HEK293T (cell line): ENCODE results near the gene FGF22.

ENCODE experiments used
- CTCF ChIA-PET: fragments of 350-600 bp; formaldehyde crosslinking; extraction: SDS; loops from one replicate; lab custom pipeline; 2021; ENCODE audit warnings: antibody characterized with exemption, inconsistent platforms; lab: Yijun Ruan, JAX
- POLR2A ChIA-PET: fragments of 350-600 bp; formaldehyde crosslinking; extraction: SDS; loops from one replicate; lab custom pipeline; 2020; ENCODE audit warnings: antibody characterized with exemption, inconsistent platforms; lab: Yijun Ruan, JAX
- DNase-seq: peaks from one replicate; pipeline ENCODE4 v3.0.0; 2012; ENCODE audit warnings: mixed read lengths; ENCODE audit errors: extremely low spot score
- ARNT ChIP-seq: fragments of 450-650 bp; IDR thresholded peaks from 2 replicates; pipeline ENCODE4 v1.6.1; 2017; ENCODE audit warnings: mild to moderate bottlenecking
- BHLHE40 ChIP-seq: fragments of 450-650 bp; IDR thresholded peaks from 2 replicates; pipeline ENCODE4 v1.6.1; 2016; ENCODE audit warnings: mild to moderate bottlenecking, moderate library complexity, borderline replicate concordance
- CTBP1 ChIP-seq: fragments of 450-650 bp; IDR thresholded peaks from 2 replicates; pipeline ENCODE4 v1.6.1; 2016; ENCODE audit warnings: borderline replicate concordance
- ELF4 ChIP-seq: fragments of 450-650 bp; IDR thresholded peaks from 2 replicates; pipeline ENCODE4 v1.6.1; 2017; ENCODE audit warnings: antibody characterized with exemption
- FOXA1 ChIP-seq: fragments of 450-650 bp; IDR thresholded peaks from 2 replicates; pipeline ENCODE4 v1.6.1; 2016; ENCODE audit warnings: mild to moderate bottlenecking
- FOXK2 ChIP-seq: fragments of 450-650 bp; IDR thresholded peaks from 2 replicates; pipeline ENCODE4 v1.6.1; 2016; ENCODE audit warnings: mild to moderate bottlenecking
- FOXM1 ChIP-seq: fragments of 450-650 bp; IDR thresholded peaks from 2 replicates; pipeline ENCODE4 v1.6.1; 2017; ENCODE audit warnings: mild to moderate bottlenecking, borderline replicate concordance
- HDGF ChIP-seq: fragments of 450-650 bp; IDR thresholded peaks from 2 replicates; pipeline ENCODE4 v1.6.1; 2017; ENCODE audit warnings: antibody characterized with exemption, borderline replicate concordance
- L3MBTL2 ChIP-seq: fragments of 450-650 bp; conservative IDR thresholded peaks from 2 replicates; pipeline ENCODE4 v1.6.1; 2016; ENCODE audit warnings: mild to moderate bottlenecking
- LEF1 ChIP-seq: fragments of 450-650 bp; IDR thresholded peaks from 2 replicates; pipeline ENCODE4 v1.6.1; 2017; ENCODE audit warnings: mild to moderate bottlenecking, borderline replicate concordance
- NFRKB ChIP-seq: fragments of 450-650 bp; IDR thresholded peaks from 2 replicates; pipeline ENCODE4 v1.6.1; 2016; ENCODE audit warnings: mild to moderate bottlenecking, moderate library complexity
- PKNOX1 ChIP-seq: fragments of 450-650 bp; IDR thresholded peaks from 2 replicates; pipeline ENCODE4 v1.6.1; 2016
- SP1 ChIP-seq: fragments of 450-650 bp; IDR thresholded peaks from 2 replicates; pipeline ENCODE4 v1.6.1; 2017
- SUZ12 ChIP-seq: fragments of 450-650 bp; IDR thresholded peaks from 2 replicates; pipeline ENCODE4 v1.6.1; 2016; ENCODE audit warnings: mild to moderate bottlenecking
- TARDBP ChIP-seq: fragments of 450-650 bp; IDR thresholded peaks from 2 replicates; pipeline ENCODE4 v1.6.1; 2016
- ZNF384 ChIP-seq: fragments of 450-650 bp; IDR thresholded peaks from 2 replicates; pipeline ENCODE4 v1.6.1; 2016

The FGF22 gene

GRCh38 chr19:674282-675151 lies 34.8 kb downstream of the FGF22 start:
- TF ChIP-seq LEF1 (no peak), TARDBP (no peak), HDGF (no peak), ELF4 (no peak), PKNOX1 (no peak), ARNT (no peak), FOXA1 (no peak)
- POLR2A ChIA-PET = no interaction called here

GRCh38 chr19:676007-676338 lies 36.3 kb downstream of the FGF22 start:
- ChIA-PET POLR2A (interaction anchor here (1.3 kb wide), 1 partner anchor 13 kb away, joined by 5 read pairs; the partner anchor contains the start of gene RNF126), CTCF (no interaction called here)
- DNase-seq = no peak
- TF ChIP-seq PKNOX1 (no peak), TARDBP (no peak), NFRKB (no peak), L3MBTL2 (no peak), SUZ12 (no peak), ZNF384 (no peak), FOXA1 (no peak)

More at GRCh38 chr19:674282-675151, 34.8 kb downstream of the FGF22 start:
- DNase-seq = no peak
- CTCF ChIA-PET = no interaction called here

GRCh38 chr19:676339-677105 lies 36.8 kb downstream of the FGF22 start, which contains the start of gene FSTL3:
Gene FSTL3 (plus strand): TSS chr19:676392. CDS start chr19:676424, 32 bp downstream.
- CTCF ChIA-PET = no interaction called here
- no peak for DNase-seq
- TF ChIP-seq CTBP1 (no peak), FOXM1 (no peak), HDGF (no peak), SUZ12 (no peak), SP1 (no peak), LEF1 (no peak), L3MBTL2 (no peak), ELF4 (no peak), ZNF384 (no peak), FOXK2 (no peak), FOXA1 (no peak), TARDBP (no peak), NFRKB (no peak), PKNOX1 (no peak), ARNT (no peak), BHLHE40 (no peak)
- POLR2A ChIA-PET = interaction anchor here (1.3 kb wide), 2 partner anchors 13 to 33 kb away, joined by 3 to 5 read pairs; partner anchors contain the start of gene RNF126

- ChIA-PET POLR2A (interaction anchor here (1.3 kb wide), 2 partner anchors 14 to 33 kb away, joined by 3 to 5 read pairs; partner anchors contain the start of gene RNF126), CTCF (no interaction called here)
- TF ChIP-seq ELF4 = no peak
- no peak for TF ChIP-seq ARNT
- TF ChIP-seq FOXM1 = no peak
- DNase-seq = no peak
Observed at GRCh38 chr19:677201-677600, 37.5 kb downstream of the FGF22 start.

- ChIA-PET POLR2A (interaction anchor here (1.0 to 1.9 kb wide), 4 partner anchors 14 to 32 kb away, joined by 3 to 6 read pairs (median 4); partner anchors contain the start of gene RNF126), CTCF (no interaction called here)
- no peak for DNase-seq
- no peak for TF ChIP-seq CTBP1
- no peak for TF ChIP-seq NFRKB
- no peak for TF ChIP-seq L3MBTL2
- no peak for TF ChIP-seq SP1
- no peak for TF ChIP-seq FOXK2
- no peak for TF ChIP-seq ZNF384
- TF ChIP-seq ELF4 = no peak
- TF ChIP-seq FOXM1 = no peak
- no peak for TF ChIP-seq FOXA1
- TF ChIP-seq SUZ12 = no peak
- no peak for TF ChIP-seq PKNOX1
- no peak for TF ChIP-seq TARDBP
- no peak for TF ChIP-seq HDGF
- no peak for TF ChIP-seq ARNT
- TF ChIP-seq LEF1 = no peak
- no peak for TF ChIP-seq BHLHE40
Observed at GRCh38 chr19:677601-678436, 38.1 kb downstream of the FGF22 start.
